NCI-H345 treated with DMSO at 0.1 percent for 48 hours (cell line): Measurements from ENCODE around the gene PTPRF.

ENCODE experiments used
- DNase-seq: peaks from one replicate; lab custom pipeline; 2025; ENCODE audit not compliant: unreplicated experiment; lab: John Stamatoyannopoulos, UW

PTPRF gene

GRCh38 chr1:43576521-43576920, 45.8 kb downstream of the PTPRF start:
- no peak for DNase-seq

GRCh38 chr1:43577655-43578542, 47.2 kb downstream of the PTPRF start:
- no peak for DNase-seq

GRCh38 chr1:43580039-43580438, 49.4 kb downstream of the PTPRF start:
- no peak for DNase-seq

- DNase-seq, result peak; percentile 68
Observed at GRCh38 chr1:43582162-43582566, 51.5 kb downstream of the PTPRF start.

GRCh38 chr1:43583058-43583457, 52.4 kb downstream of the PTPRF start:
- DNase-seq, result no peak

- no peak for DNase-seq
Observed at GRCh38 chr1:43584204-43584603, 53.5 kb downstream of the PTPRF start.

GRCh38 chr1:43585557-43585956, 54.9 kb downstream of the PTPRF start:
- DNase-seq, result no peak

- DNase-seq, result peak; percentile 16
Observed at GRCh38 chr1:43586136-43586731, 55.6 kb downstream of the PTPRF start.

GRCh38 chr1:43587001-43587400, 56.3 kb downstream of the PTPRF start:
- no peak for DNase-seq

GRCh38 chr1:43587594-43587993, 56.9 kb downstream of the PTPRF start:
- DNase-seq, result no peak

- no peak for DNase-seq
Observed at GRCh38 chr1:43588592-43588991, 57.9 kb downstream of the PTPRF start.

- no peak for DNase-seq
Observed at GRCh38 chr1:43590388-43590925, 59.8 kb downstream of the PTPRF start.

GRCh38 chr1:43591181-43591580, 60.5 kb downstream of the PTPRF start:
- DNase-seq, result no peak

GRCh38 chr1:43592051-43592665, 61.5 kb downstream of the PTPRF start:
- no peak for DNase-seq

- no peak for DNase-seq
Observed at GRCh38 chr1:43592974-43593683, 62.4 kb downstream of the PTPRF start.

- DNase-seq, result no peak
Observed at GRCh38 chr1:43596579-43596978, 65.9 kb downstream of the PTPRF start.

GRCh38 chr1:43597028-43597427, 66.3 kb downstream of the PTPRF start:
- no peak for DNase-seq

- DNase-seq, result no peak
Observed at GRCh38 chr1:43597721-43598120, 67.0 kb downstream of the PTPRF start.

GRCh38 chr1:43598622-43599021, 67.9 kb downstream of the PTPRF start:
- DNase-seq, result no peak

- no peak for DNase-seq
Observed at GRCh38 chr1:43600033-43601020, 69.6 kb downstream of the PTPRF start.
